ENCODE results near the gene CCIN.
"Not testable (repeated sequence)": the region's sequence is repeated elsewhere in the genome, so short reads cannot be mapped to it uniquely, and the experiment has no call there.

The CCIN gene

DNA sequence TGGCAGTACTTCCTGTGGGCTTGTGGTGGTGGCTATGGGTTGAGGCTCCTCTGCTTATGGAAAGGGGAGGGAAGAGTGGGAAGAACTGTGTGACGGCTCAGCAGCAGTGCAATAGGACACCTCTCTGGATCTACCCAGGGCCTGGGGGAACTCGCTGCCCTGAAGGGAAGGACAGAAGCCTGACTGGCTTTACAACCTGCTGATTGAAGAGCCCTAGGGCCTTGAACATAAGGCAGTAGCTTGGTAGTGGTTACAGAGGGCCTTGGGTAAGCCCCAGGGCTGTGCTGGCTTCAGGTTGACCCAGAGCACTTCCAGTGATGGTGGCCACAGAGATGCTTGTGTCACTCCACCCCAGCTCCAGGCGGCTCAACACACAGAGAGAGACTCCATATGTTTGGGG lies 5.5 kb downstream of the CCIN start:
- TF ChIP-seq CTCF (IDR thresholded peaks at IDR 0.05; ENCODE audit: insufficient read depth, low read depth, low read length, missing control alignments) = no peak
- H3K4me3 ChIP-seq (ENCODE audit: low read depth, low read length) = no peak overlapping the region
- DNase-seq (ENCODE audit: low read depth) = no peak

- H3K4me3 ChIP-seq (ENCODE audit: low read depth, low read length); DNase-seq (ENCODE audit: low read depth): not testable (repeated sequence)
These were observed 6.0 kb downstream of the CCIN start for GRCh38 chr9:36175209-36175608.

DNA sequence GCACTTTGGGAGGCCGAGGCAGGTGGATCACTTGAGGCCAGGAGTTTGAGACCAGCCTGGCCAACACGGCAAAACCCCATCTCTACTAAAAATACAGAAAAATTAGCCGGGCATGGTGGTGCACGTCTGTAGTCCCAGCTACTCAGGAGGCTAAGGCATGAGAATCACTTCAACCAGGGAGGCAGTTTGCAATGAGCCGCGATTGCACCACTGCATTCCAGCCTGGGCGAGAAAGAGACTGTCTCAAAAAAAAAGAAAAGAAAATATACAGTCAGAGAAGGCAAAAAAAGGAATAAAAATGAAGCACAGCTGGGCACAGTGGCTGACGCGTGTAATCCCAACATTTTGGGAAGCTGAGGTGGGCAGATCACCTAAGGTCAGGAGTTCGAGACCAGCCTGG lies 7.3 kb downstream of the CCIN start:
- not testable (repeated sequence) for DNase-seq (ENCODE audit: low read depth); H3K4me3 ChIP-seq (ENCODE audit: low read depth, low read length)

DNA sequence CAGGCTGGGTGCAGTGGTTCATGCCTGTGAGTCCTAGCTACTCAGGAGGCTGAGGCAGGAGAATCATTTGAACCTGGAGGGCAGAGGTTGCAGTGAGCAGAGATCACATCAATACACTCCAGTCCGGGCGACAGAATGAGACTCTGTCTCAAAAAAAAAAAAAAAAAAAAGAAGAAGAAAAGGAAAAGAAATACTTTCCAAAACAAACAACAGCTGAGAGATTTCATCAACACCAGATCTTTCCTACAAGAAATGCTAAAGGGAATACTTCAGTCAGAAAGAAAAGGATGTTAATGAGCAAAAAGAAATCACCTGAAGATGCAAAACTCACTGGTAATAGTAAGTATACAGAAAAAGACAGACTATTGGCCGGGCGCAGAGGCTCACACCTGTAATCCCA lies 8.4 kb downstream of the CCIN start:
- H3K4me3 ChIP-seq (ENCODE audit: low read depth, low read length) = no peak overlapping the region
- no peak for TF ChIP-seq CTCF (IDR thresholded peaks at IDR 0.05; ENCODE audit: insufficient read depth, low read depth, low read length, missing control alignments)
- no peak for DNase-seq (ENCODE audit: low read depth)

DNA sequence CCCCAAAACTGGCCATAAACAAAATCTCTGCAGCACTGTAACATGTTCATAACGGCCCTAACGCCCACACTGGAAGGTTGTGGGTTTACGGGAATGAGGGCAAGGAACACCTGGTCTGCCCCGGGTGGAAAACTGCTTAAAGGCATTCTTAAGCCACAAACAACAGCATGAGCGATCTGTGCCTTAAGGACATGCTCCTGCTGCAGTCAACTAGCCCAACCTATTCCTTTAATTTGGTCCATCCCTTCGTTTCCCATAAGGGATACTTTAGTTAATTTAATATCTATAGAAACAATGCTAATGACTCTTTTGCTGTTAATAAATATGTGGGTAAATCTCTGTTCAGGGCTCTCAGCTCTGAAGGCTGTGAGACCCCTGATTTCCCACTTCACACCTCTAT lies 11.1 kb downstream of the CCIN start:
- DNase-seq (ENCODE audit: low read depth) = not testable (repeated sequence)

DNA sequence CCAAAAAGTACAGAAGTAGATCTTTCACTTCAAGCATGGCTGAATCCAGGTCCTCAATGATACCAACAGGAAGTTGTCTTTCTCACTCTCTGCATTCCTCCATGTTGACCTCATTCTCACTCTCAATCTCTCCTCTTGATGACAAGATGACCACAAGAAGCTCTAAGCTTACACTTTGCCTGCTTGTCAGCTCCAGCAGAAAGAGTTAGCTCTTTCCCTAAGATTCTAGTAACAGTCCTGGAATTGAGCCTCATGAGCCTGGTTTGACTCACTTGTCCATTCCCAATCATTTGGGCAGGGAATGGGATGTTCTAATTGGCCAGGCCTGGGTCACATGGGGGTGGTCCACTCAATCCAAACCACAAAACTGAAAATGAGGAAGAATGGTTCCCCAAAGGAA lies 18.2 kb downstream of the CCIN start:
- peak; percentile 79 for DNase-seq (ENCODE audit: low read depth)
- no peak for TF ChIP-seq CTCF (IDR thresholded peaks at IDR 0.05; ENCODE audit: insufficient read depth, low read depth, low read length, missing control alignments)
- no peak overlapping the region for H3K4me3 ChIP-seq (ENCODE audit: low read depth, low read length)

More for the DNA sequence above, 11.1 kb downstream of the CCIN start:
- not testable (repeated sequence) for H3K4me3 ChIP-seq (ENCODE audit: low read depth, low read length)

DNA sequence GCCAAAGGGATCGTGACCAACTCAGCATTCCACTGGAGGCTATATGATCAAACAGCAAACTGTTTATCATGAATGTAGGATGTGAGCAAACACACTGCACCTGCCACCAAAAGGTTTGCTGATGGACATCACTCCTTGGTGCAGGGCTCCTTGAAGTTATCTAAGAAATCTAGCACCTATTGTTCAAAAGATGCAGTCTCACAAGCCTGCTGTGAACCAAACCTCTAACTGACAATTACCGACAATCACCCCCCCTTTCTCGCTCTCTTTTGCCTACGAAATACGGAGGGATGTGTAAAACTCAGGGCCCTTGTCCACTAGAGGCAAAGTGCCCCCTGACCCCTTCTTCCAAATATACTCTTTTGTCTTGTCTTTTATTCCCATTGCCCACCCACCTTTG lies 19.0 kb downstream of the CCIN start:
- no peak for TF ChIP-seq CTCF (IDR thresholded peaks at IDR 0.05; ENCODE audit: insufficient read depth, low read depth, low read length, missing control alignments)
- no peak for DNase-seq (ENCODE audit: low read depth)
- H3K4me3 ChIP-seq (ENCODE audit: low read depth, low read length) = no peak overlapping the region

GRCh38 chr9:36189976-36190375 lies 20.8 kb downstream of the CCIN start:
- TF ChIP-seq CTCF (IDR thresholded peaks at IDR 0.05; ENCODE audit: insufficient read depth, low read depth, low read length, missing control alignments) = no peak
- H3K4me3 ChIP-seq (ENCODE audit: low read depth, low read length) = peak overlapping the region; percentile 68
- DNase-seq (ENCODE audit: low read depth) = peak; percentile 46

All from GM12865 (cell line).